ENCODE data around the gene MORN5.

The MORN5 gene

GRCh38 chr9:122200960-122201595, 41.4 kb downstream of the MORN5 start:
- TF ChIP-seq GATA2 (IDR thresholded peaks at IDR 0.05; ENCODE audit: low read depth, low read length) (no peak), GATA3 (IDR thresholded peaks at IDR 0.05; ENCODE audit: low read depth, low read length) (no peak)

- no peak for TF ChIP-seq GATA3 (IDR thresholded peaks at IDR 0.05; ENCODE audit: low read depth, low read length)
- no peak for TF ChIP-seq GATA2 (IDR thresholded peaks at IDR 0.05; ENCODE audit: low read depth, low read length)
Observed at GRCh38 chr9:122201641-122202040, 41.9 kb downstream of the MORN5 start.

- TF ChIP-seq GATA2 (IDR thresholded peaks at IDR 0.05; ENCODE audit: low read depth, low read length) (no peak), GATA3 (IDR thresholded peaks at IDR 0.05; ENCODE audit: low read depth, low read length) (no peak)
Observed at GRCh38 chr9:122202111-122202510, 42.4 kb downstream of the MORN5 start.

- peak; percentile 45; the same call in 1 of the 2 replicates for TF ChIP-seq GATA2 (IDR thresholded peaks at IDR 0.05; ENCODE audit: low read depth, low read length)
- TF ChIP-seq GATA3 (IDR thresholded peaks at IDR 0.05; ENCODE audit: low read depth, low read length): no peak
Observed at GRCh38 chr9:122204055-122204454, 44.3 kb downstream of the MORN5 start.

- TF ChIP-seq GATA2 (IDR thresholded peaks at IDR 0.05; ENCODE audit: low read depth, low read length) (no peak), GATA3 (IDR thresholded peaks at IDR 0.05; ENCODE audit: low read depth, low read length) (no peak)
Observed at GRCh38 chr9:122204491-122204890, 44.8 kb downstream of the MORN5 start.

- TF ChIP-seq GATA3 (IDR thresholded peaks at IDR 0.05; ENCODE audit: low read depth, low read length) (no peak), GATA2 (IDR thresholded peaks at IDR 0.05; ENCODE audit: low read depth, low read length) (no peak)
Observed at GRCh38 chr9:122205176-122205575, 45.5 kb downstream of the MORN5 start.

GRCh38 chr9:122206118-122207046, 46.7 kb downstream of the MORN5 start:
- TF ChIP-seq GATA2 (IDR thresholded peaks at IDR 0.05; ENCODE audit: low read depth, low read length): no peak
- TF ChIP-seq GATA3 (IDR thresholded peaks at IDR 0.05; ENCODE audit: low read depth, low read length): no peak

GRCh38 chr9:122207096-122207495, 47.4 kb downstream of the MORN5 start:
- TF ChIP-seq GATA2 (IDR thresholded peaks at IDR 0.05; ENCODE audit: low read depth, low read length) (no peak), GATA3 (IDR thresholded peaks at IDR 0.05; ENCODE audit: low read depth, low read length) (no peak)

GRCh38 chr9:122209451-122209850, 49.7 kb downstream of the MORN5 start:
- no peak for TF ChIP-seq GATA2 (IDR thresholded peaks at IDR 0.05; ENCODE audit: low read depth, low read length)
- no peak for TF ChIP-seq GATA3 (IDR thresholded peaks at IDR 0.05; ENCODE audit: low read depth, low read length)

GRCh38 chr9:122212473-122213004, 52.8 kb downstream of the MORN5 start:
- no peak for TF ChIP-seq GATA2 (IDR thresholded peaks at IDR 0.05; ENCODE audit: low read depth, low read length)
- TF ChIP-seq GATA3 (IDR thresholded peaks at IDR 0.05; ENCODE audit: low read depth, low read length): no peak

GRCh38 chr9:122213102-122213588, 53.4 kb downstream of the MORN5 start:
- no peak for TF ChIP-seq GATA2 (IDR thresholded peaks at IDR 0.05; ENCODE audit: low read depth, low read length)
- TF ChIP-seq GATA3 (IDR thresholded peaks at IDR 0.05; ENCODE audit: low read depth, low read length): no peak

GRCh38 chr9:122213589-122214413, 54.1 kb downstream of the MORN5 start:
- no peak for TF ChIP-seq GATA2 (IDR thresholded peaks at IDR 0.05; ENCODE audit: low read depth, low read length)
- TF ChIP-seq GATA3 (IDR thresholded peaks at IDR 0.05; ENCODE audit: low read depth, low read length): no peak

GRCh38 chr9:122214507-122214906, 54.8 kb downstream of the MORN5 start:
- TF ChIP-seq GATA2 (IDR thresholded peaks at IDR 0.05; ENCODE audit: low read depth, low read length) (no peak), GATA3 (IDR thresholded peaks at IDR 0.05; ENCODE audit: low read depth, low read length) (no peak)

GRCh38 chr9:122215663-122216062, 56.0 kb downstream of the MORN5 start:
- TF ChIP-seq GATA2 (IDR thresholded peaks at IDR 0.05; ENCODE audit: low read depth, low read length) (no peak), GATA3 (IDR thresholded peaks at IDR 0.05; ENCODE audit: low read depth, low read length) (no peak)

Data from SH-SY5Y (cell line).